ENCODE measurements around the gene HMCN2.

DNA sequence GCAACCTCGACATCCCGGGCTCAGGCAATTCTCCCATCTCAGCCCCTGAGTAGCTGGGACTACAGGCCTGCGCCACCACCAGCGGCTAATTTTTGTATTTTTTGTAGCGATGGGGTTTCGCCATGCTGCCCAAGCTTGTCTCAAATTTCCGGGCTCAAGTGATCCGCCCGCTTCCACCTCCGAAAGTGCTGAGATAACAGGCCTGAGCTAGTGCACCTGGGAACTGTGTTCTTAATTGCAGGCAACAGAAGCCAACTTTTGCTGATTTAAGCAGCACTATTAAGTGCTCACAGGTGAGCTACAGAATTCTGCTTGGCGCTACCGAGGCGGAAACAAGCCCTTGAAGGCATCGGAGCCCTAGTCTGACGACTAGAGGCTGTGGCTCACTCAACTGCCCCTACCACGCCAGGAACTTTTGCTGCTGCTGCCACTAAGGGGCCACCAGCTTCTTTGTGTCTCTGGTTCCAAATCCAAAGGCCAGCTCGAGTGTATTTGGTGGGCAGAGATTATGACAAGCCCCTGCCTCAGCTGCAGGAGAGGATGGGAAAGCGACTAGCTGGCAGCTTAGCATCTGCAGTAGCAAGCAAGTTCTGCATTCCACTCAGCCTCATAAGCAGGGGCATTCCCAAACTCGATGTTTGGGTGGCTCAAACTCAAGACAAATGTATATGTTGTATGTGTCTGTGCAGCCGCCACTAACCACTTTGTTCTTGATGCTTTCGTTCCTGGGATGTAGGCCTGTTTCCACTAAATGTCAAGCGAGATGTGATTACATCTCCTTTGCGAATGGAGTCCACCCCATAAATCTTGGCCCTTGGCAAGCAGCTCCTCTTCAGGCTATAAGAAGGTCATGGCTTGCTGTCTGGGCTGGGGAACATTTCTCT, 10.6 kb upstream of the HMCN2 start:
- TF ChIP-seq POLR2A (IDR thresholded peaks at IDR 0.05; ENCODE audit: low read length) (no peak), GATA1 (IDR thresholded peaks at IDR 0.05; ENCODE audit: low read depth, low read length) (no peak)

Data from erythroblast (primary cell).